ENCODE measurements around the gene DMXL2. TPM values are rescaled to one million over a fixed set of nuclear protein-coding genes. Genes with fewer than 3 reads are reported as not detected.
"Not testable (repeated sequence)": the region's sequence is repeated elsewhere in the genome, so short reads cannot be mapped to it uniquely, and the experiment has no call there.

Gene DMXL2
- total and polyA plus RNA-seq, 5 donors from 2014 or later, result 0.15 to 1.4 TPM; not detected in 3

DNA sequence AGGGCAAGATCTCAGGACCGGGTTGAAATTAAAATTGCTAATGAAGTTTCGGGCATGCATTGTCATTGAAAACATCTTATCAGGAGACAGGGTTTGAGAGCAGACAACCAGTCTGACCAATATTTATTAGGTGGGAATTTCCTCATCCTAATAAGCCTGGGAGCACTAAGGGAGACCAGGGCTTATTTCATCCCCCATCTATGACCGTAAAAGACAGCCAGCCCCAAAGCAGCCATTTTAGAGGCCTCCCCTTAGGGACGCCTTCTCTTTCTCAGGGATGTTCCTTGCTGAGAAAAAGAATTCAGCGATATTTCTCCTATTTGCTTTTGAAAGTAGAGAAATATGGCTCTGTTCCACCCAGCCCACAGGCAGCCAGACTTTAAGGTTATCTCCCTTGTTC is 9.9 kb downstream of the DMXL2 start:
- H3K9me3 ChIP-seq (ENCODE audit: control insufficient read depth in 2 of 2, low read length in 2 of 2); DNase-seq; H3K27me3 ChIP-seq (ENCODE audit: control insufficient read depth, insufficient read depth, low read length); H3K36me3 ChIP-seq (ENCODE audit: control insufficient read depth, insufficient read depth, low read length); H3K4me3 Mint-ChIP-seq; H3K4me3 ChIP-seq (ENCODE audit: low read depth, low read length); H3K27ac ChIP-seq (ENCODE audit: insufficient read depth, low read length, poor library complexity, severe bottlenecking); ATAC-seq (ENCODE audit: low read depth in 2 of 2); H3K4me1 Mint-ChIP-seq; H3K4me1 ChIP-seq (ENCODE audit: control insufficient read depth, insufficient read depth, low read length, poor library complexity, severe bottlenecking); H3K36me3 Mint-ChIP-seq; H3K27ac Mint-ChIP-seq: not testable (repeated sequence)
- Mint-ChIP-seq H3K9me3 (peaks cover 0 to 14% (median 3%) of the 10 kb centered on the region in 7 donors), H3K27me3 (peaks cover 10% of the 10 kb centered on the region)

DNA sequence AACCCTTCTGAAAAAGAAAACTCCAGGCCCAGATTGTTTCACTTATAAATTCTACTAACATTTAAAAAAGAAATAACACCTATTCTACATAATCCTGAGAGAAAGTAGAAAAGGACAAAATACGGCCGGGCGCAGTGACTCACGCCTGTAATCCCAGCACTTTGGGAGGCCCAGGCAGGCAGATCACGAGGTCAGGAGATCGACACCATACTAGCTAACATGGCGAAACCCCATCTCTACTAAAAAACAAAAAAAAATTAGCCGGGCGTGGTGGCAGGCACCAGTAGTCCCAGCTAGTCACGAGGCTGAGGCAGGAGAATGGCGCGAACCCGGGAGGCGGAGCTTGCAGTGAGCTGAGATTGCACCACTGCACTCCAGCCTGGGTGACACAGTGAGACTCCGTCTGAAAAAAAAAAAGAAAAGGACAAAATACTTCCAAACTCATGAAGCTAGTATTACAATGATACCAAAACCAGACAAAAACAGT is 19.1 kb downstream of the DMXL2 start:
- H3K4me3 Mint-ChIP-seq; H3K27ac Mint-ChIP-seq; H3K9me3 ChIP-seq (ENCODE audit: control insufficient read depth in 2 of 2, low read length in 2 of 2); H3K36me3 ChIP-seq (ENCODE audit: control insufficient read depth, insufficient read depth, low read length); H3K27ac ChIP-seq (ENCODE audit: insufficient read depth, low read length, poor library complexity, severe bottlenecking); H3K27me3 Mint-ChIP-seq; H3K4me1 Mint-ChIP-seq; H3K36me3 Mint-ChIP-seq; H3K27me3 ChIP-seq (ENCODE audit: control insufficient read depth, insufficient read depth, low read length); H3K4me1 ChIP-seq (ENCODE audit: control insufficient read depth, insufficient read depth, low read length, poor library complexity, severe bottlenecking); ATAC-seq (ENCODE audit: low read depth in 2 of 2); DNase-seq; H3K9me3 Mint-ChIP-seq; H3K4me3 ChIP-seq (ENCODE audit: low read depth, low read length): not testable (repeated sequence)

DNA sequence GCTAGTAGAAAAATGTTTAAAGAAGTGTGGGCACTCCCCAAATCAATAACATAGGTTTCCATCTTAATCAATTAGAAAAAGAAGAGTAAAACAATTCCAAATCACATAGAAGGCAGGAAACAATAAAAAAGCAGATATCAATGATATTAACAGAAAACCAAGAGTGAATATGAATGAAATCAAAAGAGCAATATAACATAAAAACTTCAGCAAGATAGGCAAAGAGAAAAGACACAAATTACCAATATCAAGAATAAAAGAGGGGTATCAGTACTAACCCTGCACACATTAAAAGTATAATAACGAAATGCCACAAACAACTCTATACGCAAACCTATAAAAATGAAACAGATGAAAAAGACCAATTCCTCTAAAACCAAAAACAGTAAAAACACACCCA is 19.6 kb downstream of the DMXL2 start:
- no peaks in the 10 kb centered on the region for H3K4me1 ChIP-seq (ENCODE audit: control insufficient read depth, insufficient read depth, low read length, poor library complexity, severe bottlenecking)
- no peaks in the 10 kb centered on the region for H3K36me3 ChIP-seq (ENCODE audit: control insufficient read depth, insufficient read depth, low read length)
- H3K9me3 ChIP-seq (ENCODE audit: control insufficient read depth in 2 of 2, low read length in 2 of 2), result no peaks in the 10 kb centered on the region
- Mint-ChIP-seq H3K36me3 (no peaks in the 10 kb centered on the region), H3K9me3 (peaks cover 0 to 2% (median 0%) of the 10 kb centered on the region in 7 donors), H3K27ac (no peak overlapping the region), H3K4me3 (no peak overlapping the region), H3K4me1 (no peaks in the 10 kb centered on the region), H3K27me3 (peaks cover 4% of the 10 kb centered on the region)
- ATAC-seq (ENCODE audit: low read depth in 2 of 2) (no peak), DNase-seq (no peak)
- no peak overlapping the region for H3K4me3 ChIP-seq (ENCODE audit: low read depth, low read length)
- H3K27me3 ChIP-seq (ENCODE audit: control insufficient read depth, insufficient read depth, low read length), result peaks cover 5% of the 10 kb centered on the region
- no peak overlapping the region for H3K27ac ChIP-seq (ENCODE audit: insufficient read depth, low read length, poor library complexity, severe bottlenecking)

DNA sequence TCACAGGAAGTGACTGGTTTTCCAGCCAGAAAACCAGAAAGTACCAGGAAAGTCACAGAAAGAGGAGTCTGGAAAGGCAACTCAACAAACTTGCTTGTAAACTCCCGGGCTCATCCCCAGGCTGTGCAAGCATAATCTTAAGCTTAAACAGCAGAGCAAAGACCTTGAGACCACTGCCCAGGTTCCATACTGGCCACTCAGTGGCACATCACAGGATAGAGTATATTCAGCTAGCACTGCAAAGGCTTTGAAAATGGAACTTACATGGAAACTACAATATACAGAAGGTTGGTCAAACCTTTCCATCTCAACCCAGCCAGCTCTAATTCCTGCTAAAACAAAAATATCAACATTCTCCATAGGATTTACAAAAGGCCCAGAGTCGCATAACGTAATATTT is 20.1 kb downstream of the DMXL2 start:
- Mint-ChIP-seq H3K36me3 (no peaks in the 10 kb centered on the region), H3K27me3 (peaks cover 4% of the 10 kb centered on the region), H3K27ac (no peak overlapping the region), H3K9me3 (peaks cover 0 to 2% (median 0%) of the 10 kb centered on the region in 7 donors), H3K4me1 (no peaks in the 10 kb centered on the region), H3K4me3 (no peak overlapping the region)
- H3K9me3 ChIP-seq (ENCODE audit: control insufficient read depth in 2 of 2, low read length in 2 of 2), result no peaks in the 10 kb centered on the region
- no peak overlapping the region for H3K4me3 ChIP-seq (ENCODE audit: low read depth, low read length)
- no peaks in the 10 kb centered on the region for H3K4me1 ChIP-seq (ENCODE audit: control insufficient read depth, insufficient read depth, low read length, poor library complexity, severe bottlenecking)
- no peaks in the 10 kb centered on the region for H3K36me3 ChIP-seq (ENCODE audit: control insufficient read depth, insufficient read depth, low read length)
- no peak overlapping the region for H3K27ac ChIP-seq (ENCODE audit: insufficient read depth, low read length, poor library complexity, severe bottlenecking)
- H3K27me3 ChIP-seq (ENCODE audit: control insufficient read depth, insufficient read depth, low read length), result peaks cover 5% of the 10 kb centered on the region
- no peak for ATAC-seq (ENCODE audit: low read depth in 2 of 2)
- DNase-seq, result no peak

- H3K4me1 Mint-ChIP-seq, result no peaks in the 10 kb centered on the region
- no peak overlapping the region for H3K4me3 ChIP-seq (ENCODE audit: low read depth, low read length)
- peaks cover 5% of the 10 kb centered on the region for H3K27me3 ChIP-seq (ENCODE audit: control insufficient read depth, insufficient read depth, low read length)
- peaks cover 4% of the 10 kb centered on the region for H3K27me3 Mint-ChIP-seq
- H3K4me3 Mint-ChIP-seq, result no peak overlapping the region
- H3K36me3 ChIP-seq (ENCODE audit: control insufficient read depth, insufficient read depth, low read length), result no peaks in the 10 kb centered on the region
- no peaks in the 10 kb centered on the region for H3K9me3 ChIP-seq (ENCODE audit: control insufficient read depth in 2 of 2, low read length in 2 of 2)
- no peaks in the 10 kb centered on the region for H3K4me1 ChIP-seq (ENCODE audit: control insufficient read depth, insufficient read depth, low read length, poor library complexity, severe bottlenecking)
- H3K27ac Mint-ChIP-seq, result no peak overlapping the region
- ATAC-seq (ENCODE audit: low read depth in 2 of 2) (no peak), DNase-seq (no peak)
- H3K27ac ChIP-seq (ENCODE audit: insufficient read depth, low read length, poor library complexity, severe bottlenecking), result no peak overlapping the region
- peaks cover 0 to 2% (median 0%) of the 10 kb centered on the region in 7 donors for H3K9me3 Mint-ChIP-seq
- H3K36me3 Mint-ChIP-seq, result no peaks in the 10 kb centered on the region
These were observed 20.8 kb downstream of the DMXL2 start for GRCh38 chr15:51601801-51602200.

DNA sequence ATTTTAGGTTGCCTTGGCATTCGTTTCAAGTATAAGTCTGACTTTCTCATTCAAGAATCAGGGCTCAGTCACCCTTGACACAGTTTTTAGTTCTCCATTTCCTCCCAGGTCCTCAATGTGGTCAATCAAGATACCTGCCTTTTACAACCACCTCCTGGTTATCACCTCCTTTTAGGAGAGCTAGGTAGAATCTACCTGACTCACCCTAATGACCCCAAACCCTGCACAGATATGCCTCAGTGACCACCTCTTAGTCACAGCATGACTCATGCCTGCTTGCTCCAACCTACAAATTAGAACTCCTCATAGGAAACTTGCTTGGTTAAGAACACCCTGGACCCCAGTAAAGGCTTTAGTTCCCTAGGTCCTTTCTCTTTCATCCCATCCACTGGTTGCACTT is 22.5 kb downstream of the DMXL2 start:
- no peak overlapping the region for H3K4me3 Mint-ChIP-seq
- DNase-seq, result no peak
- no peaks in the 10 kb centered on the region for H3K4me1 ChIP-seq (ENCODE audit: control insufficient read depth, insufficient read depth, low read length, poor library complexity, severe bottlenecking)
- H3K4me3 ChIP-seq (ENCODE audit: low read depth, low read length), result no peak overlapping the region
- H3K36me3 Mint-ChIP-seq, result no peaks in the 10 kb centered on the region
- no peak overlapping the region for H3K27ac Mint-ChIP-seq
- no peaks in the 10 kb centered on the region for H3K36me3 ChIP-seq (ENCODE audit: control insufficient read depth, insufficient read depth, low read length)
- no peaks in the 10 kb centered on the region for H3K9me3 ChIP-seq (ENCODE audit: control insufficient read depth in 2 of 2, low read length in 2 of 2)
- H3K4me1 Mint-ChIP-seq, result no peaks in the 10 kb centered on the region
- peaks cover 4% of the 10 kb centered on the region for H3K27me3 Mint-ChIP-seq
- peaks cover 5% of the 10 kb centered on the region for H3K27me3 ChIP-seq (ENCODE audit: control insufficient read depth, insufficient read depth, low read length)
- peak in 1 of 2 donors; percentile 34 for ATAC-seq (ENCODE audit: low read depth in 2 of 2)
- no peak overlapping the region for H3K27ac ChIP-seq (ENCODE audit: insufficient read depth, low read length, poor library complexity, severe bottlenecking)
- peaks cover 0 to 2% (median 0%) of the 10 kb centered on the region in 7 donors for H3K9me3 Mint-ChIP-seq

GRCh38 chr15:51589881-51590568 is 32.5 kb downstream of the DMXL2 start:
- Mint-ChIP-seq H3K9me3 (peaks cover 0 to 14% (median 2%) of the 10 kb centered on the region in 7 donors), H3K36me3 (no peaks in the 10 kb centered on the region), H3K27ac (no peak overlapping the region), H3K4me3 (no peak overlapping the region), H3K27me3 (peaks cover 4% of the 10 kb centered on the region), H3K4me1 (no peaks in the 10 kb centered on the region)
- no peaks in the 10 kb centered on the region for H3K4me1 ChIP-seq (ENCODE audit: control insufficient read depth, insufficient read depth, low read length, poor library complexity, severe bottlenecking)
- no peak for DNase-seq
- no peak for ATAC-seq (ENCODE audit: low read depth in 2 of 2)
- H3K4me3 ChIP-seq (ENCODE audit: low read depth, low read length), result no peak overlapping the region
- no peaks in the 10 kb centered on the region for H3K27me3 ChIP-seq (ENCODE audit: control insufficient read depth, insufficient read depth, low read length)
- no peaks in the 10 kb centered on the region for H3K36me3 ChIP-seq (ENCODE audit: control insufficient read depth, insufficient read depth, low read length)
- peaks cover 0 to 2% of the 10 kb centered on the region in 2 experiments for H3K9me3 ChIP-seq (ENCODE audit: control insufficient read depth in 2 of 2, low read length in 2 of 2)
- no peak overlapping the region for H3K27ac ChIP-seq (ENCODE audit: insufficient read depth, low read length, poor library complexity, severe bottlenecking)

DNA sequence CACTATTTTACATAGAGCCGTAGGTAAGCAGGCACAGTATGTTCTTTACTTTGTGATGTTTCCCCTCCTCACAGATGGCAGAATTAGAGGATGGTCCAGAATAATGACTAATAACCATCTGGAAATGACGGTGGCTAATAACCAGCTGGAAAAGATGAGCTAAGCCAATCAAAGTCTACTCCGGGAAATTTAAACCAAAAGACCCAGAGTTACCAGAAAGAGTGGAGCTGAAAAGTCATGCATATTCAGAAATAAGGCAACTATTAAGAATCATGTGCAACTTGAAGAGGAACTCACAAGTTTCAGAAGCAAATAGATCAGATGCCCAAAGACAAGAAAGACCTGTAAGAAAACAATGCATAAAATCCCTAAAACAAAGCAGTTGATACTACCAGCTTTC is 33.6 kb downstream of the DMXL2 start:
- Mint-ChIP-seq H3K9me3 (peaks cover 0 to 14% (median 2%) of the 10 kb centered on the region in 7 donors), H3K4me1 (no peaks in the 10 kb centered on the region), H3K27ac (no peak overlapping the region), H3K27me3 (peaks cover 4% of the 10 kb centered on the region), H3K4me3 (no peak overlapping the region), H3K36me3 (no peaks in the 10 kb centered on the region)
- ATAC-seq (ENCODE audit: low read depth in 2 of 2) (no peak), DNase-seq (no peak)
- H3K27ac ChIP-seq (ENCODE audit: insufficient read depth, low read length, poor library complexity, severe bottlenecking), result no peak overlapping the region
- H3K9me3 ChIP-seq (ENCODE audit: control insufficient read depth in 2 of 2, low read length in 2 of 2), result peaks cover 0 to 2% of the 10 kb centered on the region in 2 experiments
- no peaks in the 10 kb centered on the region for H3K36me3 ChIP-seq (ENCODE audit: control insufficient read depth, insufficient read depth, low read length)
- H3K4me1 ChIP-seq (ENCODE audit: control insufficient read depth, insufficient read depth, low read length, poor library complexity, severe bottlenecking), result no peaks in the 10 kb centered on the region
- no peaks in the 10 kb centered on the region for H3K27me3 ChIP-seq (ENCODE audit: control insufficient read depth, insufficient read depth, low read length)
- no peak overlapping the region for H3K4me3 ChIP-seq (ENCODE audit: low read depth, low read length)
